Brain microvascular endothelial cell (primary cell): ENCODE data around the gene PARD3.
"Not testable (repeated sequence)": the region's sequence is repeated elsewhere in the genome, so short reads cannot be mapped to it uniquely, and the experiment has no call there.

Source experiments
- DNase-seq: peaks from one replicate; pipeline ENCODE4 v3.0.0-alpha.2; 2020
- H3K27ac ChIP-seq: fragments of 250-450 bp; sonication (Bioruptor Pico); 2 replicates; pipeline ENCODE4 v1.5.1; 2020; ENCODE audit warnings: mild to moderate bottlenecking, moderate library complexity
- H3K27me3 ChIP-seq: fragments of 250-450 bp; sonication (Bioruptor Pico); replicated peaks from 2 replicates; pipeline ENCODE4 v1.5.1; 2020; ENCODE audit warnings: mild to moderate bottlenecking
- H3K36me3 ChIP-seq: fragments of 250-450 bp; sonication (Bioruptor Pico); replicated peaks from 2 replicates; pipeline ENCODE4 v1.5.1; 2020; ENCODE audit warnings: mild to moderate bottlenecking
- H3K4me3 ChIP-seq: 2 replicates; pipeline ENCODE4 v1.5.1; 2011; ENCODE audit warnings: low read depth, mild to moderate bottlenecking, control low read depth, low read length, moderate library complexity
- in situ Hi-C: cut with HindIII; loops from 2 replicates; pipeline ENCODE4 v1.10.0; 2017; ENCODE audit warnings: low sequenced_read_pairs, low pct_ligation_motif_present
- TF ChIP-seq, protein P1 (sequence below): IDR thresholded peaks from 2 replicates; pipeline ENCODE4 v1.5.1; 2011; ENCODE audit warnings: low read depth, mild to moderate bottlenecking, moderate library complexity, low read length, control low read depth, inconsistent platforms; ENCODE audit errors: missing control alignments

The PARD3 gene

DNA sequence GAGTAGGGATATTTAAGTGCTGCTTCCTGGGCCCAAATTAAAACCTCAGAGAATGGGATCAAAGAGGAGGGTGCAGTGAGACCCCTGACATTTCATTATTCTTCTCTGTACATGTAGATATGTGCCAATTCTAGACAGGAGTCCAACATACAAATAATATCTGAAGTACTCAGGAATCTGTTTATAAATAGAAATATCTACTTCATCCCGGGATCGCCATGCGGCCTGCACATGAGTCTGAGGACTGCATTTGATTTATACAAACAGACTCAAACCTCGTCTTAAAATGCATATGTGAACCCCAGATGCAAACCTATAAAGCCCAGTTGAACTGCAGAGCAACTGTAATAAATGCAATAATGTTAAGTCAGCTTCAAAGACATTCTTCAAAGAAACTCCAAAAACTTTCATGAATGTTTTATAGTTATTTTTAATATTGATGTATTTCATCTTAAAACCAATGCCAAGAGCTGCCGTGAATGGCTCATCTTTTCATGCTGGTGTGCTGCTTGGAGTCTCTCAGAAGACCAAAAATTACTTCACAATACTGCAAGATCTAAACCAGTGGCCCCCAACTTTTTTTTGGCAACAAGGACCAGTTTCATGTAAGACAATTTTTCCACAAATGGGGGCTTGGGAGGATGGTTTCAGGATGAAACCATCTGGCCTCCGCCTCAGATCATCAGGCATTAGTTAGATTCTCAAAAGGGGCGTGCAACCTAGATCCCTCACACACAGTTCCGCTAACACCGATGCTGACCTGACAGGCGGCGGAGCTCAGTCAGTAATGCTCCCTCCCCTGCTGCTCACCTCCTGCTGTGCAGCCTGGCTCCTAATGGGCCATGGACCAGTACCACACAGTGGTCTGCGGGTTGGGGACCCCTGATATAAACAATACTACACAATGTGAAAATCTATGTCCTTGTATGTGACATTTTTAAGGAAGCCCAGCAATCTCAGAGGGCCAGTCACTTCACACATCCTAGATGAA, 166.9 kb downstream of the PARD3 start:
- H3K27ac ChIP-seq = no peak overlapping the region
- in situ Hi-C loops = no loop called here
- no peak for DNase-seq
- H3K4me3 ChIP-seq = no peak overlapping the region
- no peaks in the 10 kb centered on the region for H3K36me3 ChIP-seq
- H3K27me3 ChIP-seq = no peaks in the 10 kb centered on the region
- TF ChIP-seq, protein P1, sequence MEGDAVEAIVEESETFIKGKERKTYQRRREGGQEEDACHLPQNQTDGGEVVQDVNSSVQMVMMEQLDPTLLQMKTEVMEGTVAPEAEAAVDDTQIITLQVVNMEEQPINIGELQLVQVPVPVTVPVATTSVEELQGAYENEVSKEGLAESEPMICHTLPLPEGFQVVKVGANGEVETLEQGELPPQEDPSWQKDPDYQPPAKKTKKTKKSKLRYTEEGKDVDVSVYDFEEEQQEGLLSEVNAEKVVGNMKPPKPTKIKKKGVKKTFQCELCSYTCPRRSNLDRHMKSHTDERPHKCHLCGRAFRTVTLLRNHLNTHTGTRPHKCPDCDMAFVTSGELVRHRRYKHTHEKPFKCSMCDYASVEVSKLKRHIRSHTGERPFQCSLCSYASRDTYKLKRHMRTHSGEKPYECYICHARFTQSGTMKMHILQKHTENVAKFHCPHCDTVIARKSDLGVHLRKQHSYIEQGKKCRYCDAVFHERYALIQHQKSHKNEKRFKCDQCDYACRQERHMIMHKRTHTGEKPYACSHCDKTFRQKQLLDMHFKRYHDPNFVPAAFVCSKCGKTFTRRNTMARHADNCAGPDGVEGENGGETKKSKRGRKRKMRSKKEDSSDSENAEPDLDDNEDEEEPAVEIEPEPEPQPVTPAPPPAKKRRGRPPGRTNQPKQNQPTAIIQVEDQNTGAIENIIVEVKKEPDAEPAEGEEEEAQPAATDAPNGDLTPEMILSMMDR = no peak

DNA sequence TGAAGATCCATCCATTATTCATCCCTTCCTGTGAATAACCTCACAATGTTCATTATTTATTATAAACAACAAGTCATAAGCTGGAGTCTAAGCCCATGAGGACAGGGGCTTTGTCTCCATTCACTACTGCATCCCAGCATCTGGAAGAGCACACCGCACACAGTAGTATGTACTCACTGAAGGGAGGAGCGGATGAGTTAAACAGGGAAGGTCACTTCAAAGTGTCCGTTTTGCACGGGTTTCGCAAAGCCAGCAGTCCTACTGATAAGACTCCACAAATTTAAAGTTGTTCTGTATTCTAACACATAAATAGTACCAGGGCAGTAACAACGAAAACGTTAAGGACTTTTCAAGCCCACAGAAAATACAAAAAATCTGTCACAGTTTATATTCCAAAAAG, 167.9 kb downstream of the PARD3 start:
- Histone ChIP-seq H3K4me3 (no peak overlapping the region), H3K36me3 (no peaks in the 10 kb centered on the region), H3K27ac (no peak overlapping the region), H3K27me3 (no peaks in the 10 kb centered on the region)
- no peak for DNase-seq
- TF ChIP-seq, protein P1 = no peak
- in situ Hi-C loops = no loop called here

DNA sequence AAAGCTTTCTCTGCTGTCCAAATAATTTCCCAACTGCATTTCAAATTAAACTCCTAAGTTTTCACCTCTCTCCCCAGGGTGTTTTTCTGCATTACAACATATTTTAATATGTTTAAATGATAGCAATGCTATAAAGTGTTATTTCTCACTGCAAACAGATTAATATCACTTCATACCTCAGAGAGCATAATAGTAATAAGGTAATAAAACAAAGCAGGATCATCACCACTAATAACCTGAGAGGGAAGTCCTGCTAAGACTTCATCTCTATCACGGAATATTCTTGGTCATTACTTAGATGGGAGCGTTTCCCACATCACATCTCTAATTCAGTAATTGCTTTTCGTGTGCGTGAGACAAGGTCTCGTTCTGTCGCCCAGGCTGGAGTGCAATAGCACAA, 168.8 kb downstream of the PARD3 start:
- TF ChIP-seq, protein P1 = no peak
- no peak overlapping the region for H3K27ac ChIP-seq
- H3K4me3 ChIP-seq = no peak overlapping the region
- no peaks in the 10 kb centered on the region for H3K36me3 ChIP-seq
- no peaks in the 10 kb centered on the region for H3K27me3 ChIP-seq
- no peak for DNase-seq
- in situ Hi-C loops = no loop called here

DNA sequence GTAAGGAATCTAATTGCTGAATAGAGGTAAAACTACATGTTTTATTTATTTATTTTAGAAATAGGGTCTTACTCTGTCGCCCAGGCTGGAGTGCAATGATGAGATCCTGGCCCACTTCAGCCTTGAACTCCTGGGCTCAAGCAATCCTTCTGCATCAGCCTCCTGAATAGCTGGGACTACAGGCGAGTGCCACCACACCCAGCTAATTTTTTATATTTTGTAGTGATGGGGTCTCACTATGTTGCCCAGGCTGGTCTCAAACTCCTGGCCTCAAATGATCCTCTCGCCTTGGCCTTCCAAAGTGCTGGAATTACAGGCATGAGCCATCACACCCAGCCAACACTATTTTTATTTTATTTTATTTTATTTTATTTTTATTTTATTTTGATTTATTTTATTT, 170.3 kb downstream of the PARD3 start:
- DNase-seq, in situ Hi-C loops, H3K27ac ChIP-seq, H3K27me3 ChIP-seq, H3K4me3 ChIP-seq, H3K36me3 ChIP-seq: not testable (repeated sequence)

DNA sequence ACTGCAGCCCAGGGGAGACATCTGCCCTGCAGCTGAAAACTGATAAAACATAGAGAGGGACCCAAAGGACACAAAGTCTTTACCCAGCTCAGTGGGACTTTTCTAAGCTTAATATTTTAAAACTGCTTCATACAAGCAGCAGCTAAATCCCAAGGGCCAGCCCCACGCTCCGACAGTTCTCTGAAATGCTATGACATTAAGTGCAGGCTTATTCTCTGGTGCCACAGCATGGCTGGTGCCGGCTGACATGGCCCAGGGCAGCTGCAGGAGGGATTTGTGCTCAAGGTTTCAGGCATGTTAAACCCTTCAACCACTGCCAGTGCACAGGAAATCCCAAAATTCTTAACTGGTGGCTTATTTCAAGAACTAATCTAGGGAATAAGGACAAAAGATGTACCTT, 170.9 kb downstream of the PARD3 start:
- Histone ChIP-seq H3K27ac (no peak overlapping the region), H3K4me3 (no peak overlapping the region), H3K36me3 (no peaks in the 10 kb centered on the region), H3K27me3 (no peaks in the 10 kb centered on the region)
- TF ChIP-seq, protein P1 = no peak
- in situ Hi-C loops = no loop called here
- DNase-seq = no peak

DNA sequence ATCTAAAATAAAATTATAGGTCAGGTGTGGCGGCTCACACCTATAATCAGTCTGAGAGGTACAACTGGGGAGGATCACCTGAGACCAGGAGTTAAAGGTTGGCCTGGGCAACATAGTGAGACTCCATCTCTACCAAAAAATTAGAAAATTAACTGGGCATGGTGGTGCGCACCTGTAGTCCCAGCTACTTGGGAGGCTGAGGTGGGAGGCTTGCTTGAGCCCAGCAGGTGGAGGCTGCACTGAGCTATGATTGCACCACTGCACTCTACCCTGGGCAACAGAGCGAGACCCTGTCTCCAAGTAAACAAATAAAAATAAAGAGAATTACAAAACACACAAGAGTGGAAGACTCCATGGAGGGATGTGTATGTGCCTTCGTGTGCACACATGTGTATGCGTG, 171.5 kb downstream of the PARD3 start:
- in situ Hi-C loops = no loop called here
- DNase-seq = no peak
- Histone ChIP-seq H3K27me3 (no peaks in the 10 kb centered on the region), H3K27ac (no peak overlapping the region), H3K4me3 (no peak overlapping the region), H3K36me3 (no peaks in the 10 kb centered on the region)
- TF ChIP-seq, protein P1 = no peak
